Vagina (tissue), 2 donors: Measurements from ENCODE around the gene RNU6-8. TPM values are rescaled to one million over a fixed set of nuclear protein-coding genes. Genes with fewer than 3 reads are reported as not detected.
A peak's percentile ranks its signal among the peaks of the same experiment; 100 is the strongest.

Experiments
- DNase-seq, 2 donors: peaks; one replicate each; pipeline ENCODE4 v3.0.0-alpha.2; 2017; ENCODE audit errors: extremely low spot score in 2 of 2
- H3K27ac ChIP-seq: fragments of 200-600 bp; sonication (generic); one replicate; pipeline ENCODE4 v1.5.1; 2019
- H3K27me3 ChIP-seq: fragments of 200-600 bp; sonication (generic); one replicate; pipeline ENCODE4 v1.5.1; 2019
- H3K36me3 ChIP-seq, 2 donors: fragments of 200-600 bp; sonication (generic); one replicate each; pipeline ENCODE4 v1.5.1; 2017 to 2019
- H3K4me1 ChIP-seq: fragments of 200-600 bp; sonication (generic); one replicate; pipeline ENCODE4 v1.5.1; 2019
- H3K4me3 ChIP-seq, 2 donors: fragments of 200-600 bp; sonication (generic); 1 replicate in 1 of 2; 2 replicates in 1 of 2; pipeline ENCODE4 v1.5.1; 2016 to 2019
- H3K9me3 ChIP-seq: fragments of 200-600 bp; sonication (generic); one replicate; pipeline ENCODE4 v1.5.1; 2019
- POLR2A ChIP-seq, 2 donors: fragments of 450-650 bp; IDR thresholded peaks; one replicate each; pipeline ENCODE4 v1.6.1; 2017; ENCODE audit warnings: antibody characterized with exemption in 2 of 2, mild to moderate bottlenecking in 2 of 2, moderate library complexity in 2 of 2
- POLR2AphosphoS5 ChIP-seq, 2 donors: sonication (generic); formaldehyde crosslinking; IDR thresholded peaks; one replicate each; pipeline ENCODE4 v1.9.0; 2017; ENCODE audit warnings: antibody characterized with exemption in 2 of 2, mild to moderate bottlenecking in 2 of 2, low read depth in 1 of 2; ENCODE audit not compliant: insufficient read depth in 1 of 2
- intact Hi-C: fragments of 100-400 bp; cut with DNase I; formaldehyde crosslinking; loops from one replicate; pipeline ENCODE4 v1.15.1; 2023
- total RNA-seq: library from RNA; depleted of rRNA; stranded (reverse); fragments of >200 nt; gene quantifications from one replicate; pipeline ENCODE4 v1.2.3, GENCODE V29; 2016
- TF ChIP-seq, protein P1 (sequence below), 3 experiments: fragments of 450-650 bp in 2 of 3; fragments of 200-600 bp in 1 of 3; sonication (generic) in 1 of 3; IDR thresholded peaks; one replicate each; pipeline ENCODE4 v1.5.1; 2017 to 2019; ENCODE audit warnings: antibody characterized with exemption in 3 of 3, mild to moderate bottlenecking in 2 of 3, moderate library complexity in 2 of 3

The RNU6-8 gene
- total RNA-seq, 1 donor from 2014 or later: not detected

DNA sequence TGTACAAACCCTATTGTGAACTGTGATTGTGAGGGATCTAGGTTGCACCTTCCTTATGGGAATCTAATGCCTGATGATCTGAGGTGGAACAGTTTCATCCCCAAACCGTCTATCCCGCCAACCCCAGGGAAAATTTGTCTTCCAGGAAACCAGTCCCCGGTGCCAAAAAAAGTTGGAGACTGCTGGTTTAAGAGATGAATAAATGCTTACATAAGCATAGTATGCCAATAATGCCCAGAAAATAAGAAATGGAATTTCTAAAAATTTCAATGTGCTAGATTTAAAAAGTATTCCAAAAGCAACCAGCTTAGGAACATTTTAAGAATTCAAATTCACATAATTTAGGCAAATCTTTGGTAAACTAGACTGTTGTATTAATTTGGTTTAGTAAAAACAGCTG lies 5.4 kb upstream of the RNU6-8 start:
- intact Hi-C loops: loop anchor here (10.0 kb wide), 1 partner anchor 214 kb away; no protein-coding TSS in a partner anchor
- H3K27me3 ChIP-seq: no peaks in the 10 kb centered on the region
- no peaks in the 10 kb centered on the region for H3K4me1 ChIP-seq
- no peak for DNase-seq
- no peak for TF ChIP-seq POLR2AphosphoS5 (IDR thresholded peaks at IDR 0.05; ENCODE audit: insufficient read depth in 1 of 2, low read depth in 1 of 2)
- TF ChIP-seq, protein P1, sequence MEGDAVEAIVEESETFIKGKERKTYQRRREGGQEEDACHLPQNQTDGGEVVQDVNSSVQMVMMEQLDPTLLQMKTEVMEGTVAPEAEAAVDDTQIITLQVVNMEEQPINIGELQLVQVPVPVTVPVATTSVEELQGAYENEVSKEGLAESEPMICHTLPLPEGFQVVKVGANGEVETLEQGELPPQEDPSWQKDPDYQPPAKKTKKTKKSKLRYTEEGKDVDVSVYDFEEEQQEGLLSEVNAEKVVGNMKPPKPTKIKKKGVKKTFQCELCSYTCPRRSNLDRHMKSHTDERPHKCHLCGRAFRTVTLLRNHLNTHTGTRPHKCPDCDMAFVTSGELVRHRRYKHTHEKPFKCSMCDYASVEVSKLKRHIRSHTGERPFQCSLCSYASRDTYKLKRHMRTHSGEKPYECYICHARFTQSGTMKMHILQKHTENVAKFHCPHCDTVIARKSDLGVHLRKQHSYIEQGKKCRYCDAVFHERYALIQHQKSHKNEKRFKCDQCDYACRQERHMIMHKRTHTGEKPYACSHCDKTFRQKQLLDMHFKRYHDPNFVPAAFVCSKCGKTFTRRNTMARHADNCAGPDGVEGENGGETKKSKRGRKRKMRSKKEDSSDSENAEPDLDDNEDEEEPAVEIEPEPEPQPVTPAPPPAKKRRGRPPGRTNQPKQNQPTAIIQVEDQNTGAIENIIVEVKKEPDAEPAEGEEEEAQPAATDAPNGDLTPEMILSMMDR (IDR thresholded peaks at IDR 0.05): no peak
- TF ChIP-seq POLR2A (IDR thresholded peaks at IDR 0.05): no peak
- H3K4me3 ChIP-seq: no peak overlapping the region
- H3K36me3 ChIP-seq: no peaks in the 10 kb centered on the region
- no peak overlapping the region for H3K27ac ChIP-seq
- H3K9me3 ChIP-seq: no peaks in the 10 kb centered on the region

DNA sequence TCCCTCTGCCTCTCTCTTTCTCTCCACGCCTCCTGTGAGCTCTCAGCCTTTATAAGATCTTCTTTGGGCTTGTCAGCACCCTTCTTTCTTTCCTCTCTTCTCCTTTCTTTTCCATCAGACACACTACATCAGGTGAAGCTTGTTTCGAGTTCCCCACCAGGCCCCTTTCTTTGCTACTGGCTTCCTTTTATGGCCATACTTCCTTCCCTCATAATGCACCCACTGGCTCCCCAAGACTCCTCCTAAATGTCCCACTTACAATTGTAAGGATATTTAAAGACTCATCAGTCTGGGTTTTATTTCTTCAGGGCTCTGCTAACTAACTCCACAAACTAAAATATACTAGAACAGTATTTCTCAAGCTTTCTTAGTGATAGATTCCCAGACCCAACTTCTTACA lies 3.5 kb upstream of the RNU6-8 start:
- H3K27me3 ChIP-seq: no peaks in the 10 kb centered on the region
- peaks cover 10% of the 10 kb centered on the region for H3K4me1 ChIP-seq
- no peak for TF ChIP-seq POLR2AphosphoS5 (IDR thresholded peaks at IDR 0.05; ENCODE audit: insufficient read depth in 1 of 2, low read depth in 1 of 2)
- no peak for TF ChIP-seq POLR2A (IDR thresholded peaks at IDR 0.05)
- TF ChIP-seq, protein P1 (IDR thresholded peaks at IDR 0.05): no peak
- H3K36me3 ChIP-seq: no peaks in the 10 kb centered on the region
- no peak for DNase-seq
- H3K9me3 ChIP-seq: no peaks in the 10 kb centered on the region
- no peak overlapping the region for H3K4me3 ChIP-seq
- intact Hi-C loops: loop anchor here (10.0 kb wide), 1 partner anchor 212 kb away; no protein-coding TSS in a partner anchor
- no peak overlapping the region for H3K27ac ChIP-seq

DNA sequence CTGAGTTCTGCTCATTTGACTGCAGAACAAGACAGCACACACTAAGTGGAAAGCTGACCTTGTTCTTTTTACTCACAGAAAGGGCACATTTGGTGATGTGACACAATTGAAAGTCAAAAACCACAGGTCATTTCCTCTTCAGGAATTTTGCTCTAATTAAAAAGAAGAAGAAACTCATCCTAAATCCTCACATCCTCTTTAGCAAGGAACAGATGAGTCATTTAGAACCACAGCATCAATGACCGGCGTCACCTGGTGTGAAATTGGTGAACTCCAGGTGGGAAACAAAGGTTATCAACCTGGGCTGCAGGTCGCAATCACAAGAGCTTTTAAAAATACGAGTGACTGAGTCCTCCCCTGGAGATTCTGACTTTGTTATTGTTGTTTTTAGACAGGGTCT lies 2.9 kb upstream of the RNU6-8 start:
- intact Hi-C loops: loop anchor here (10.0 kb wide), 1 partner anchor 211 kb away; no protein-coding TSS in a partner anchor
- peaks cover 10% of the 10 kb centered on the region for H3K4me1 ChIP-seq

DNA sequence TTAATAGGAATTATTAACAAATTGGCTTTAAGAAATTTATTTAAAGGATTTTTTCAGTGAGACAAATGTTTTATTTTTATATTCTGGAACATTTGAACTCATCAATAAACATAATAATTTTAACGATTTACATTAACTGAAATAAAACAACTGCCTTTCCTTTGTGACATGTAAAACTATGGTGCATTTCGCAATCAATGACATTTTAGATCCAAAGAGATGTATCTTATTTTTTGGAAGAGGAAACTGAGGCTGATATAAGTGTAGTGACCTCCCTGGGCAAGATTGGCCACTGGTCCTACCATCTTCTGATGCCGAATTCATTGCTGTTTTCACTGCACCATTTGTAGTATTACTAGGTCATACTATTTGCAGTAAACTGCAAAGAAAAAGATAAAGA lies 2.5 kb upstream of the RNU6-8 start:
- DNase-seq: no peak
- no peak overlapping the region for H3K27ac ChIP-seq
- no peaks in the 10 kb centered on the region for H3K27me3 ChIP-seq
- TF ChIP-seq, protein P1 (IDR thresholded peaks at IDR 0.05): no peak
- TF ChIP-seq POLR2AphosphoS5 (IDR thresholded peaks at IDR 0.05; ENCODE audit: insufficient read depth in 1 of 2, low read depth in 1 of 2) (no peak), POLR2A (IDR thresholded peaks at IDR 0.05) (no peak)
- no peak overlapping the region for H3K4me3 ChIP-seq
- H3K4me1 ChIP-seq: peaks cover 13% of the 10 kb centered on the region
- H3K9me3 ChIP-seq: no peaks in the 10 kb centered on the region
- no peaks in the 10 kb centered on the region for H3K36me3 ChIP-seq
- intact Hi-C loops: loop anchor here (10.0 kb wide), 1 partner anchor 211 kb away; no protein-coding TSS in a partner anchor

More for the DNA sequence above, 2.9 kb upstream of the RNU6-8 start:
- Histone ChIP-seq H3K27me3 (no peaks in the 10 kb centered on the region), H3K4me3 (no peak overlapping the region), H3K36me3 (no peaks in the 10 kb centered on the region), H3K9me3 (no peaks in the 10 kb centered on the region), H3K27ac (no peak overlapping the region)
- no peak for TF ChIP-seq POLR2A (IDR thresholded peaks at IDR 0.05)
- TF ChIP-seq POLR2AphosphoS5 (IDR thresholded peaks at IDR 0.05; ENCODE audit: insufficient read depth in 1 of 2, low read depth in 1 of 2): no peak
- TF ChIP-seq, protein P1 (IDR thresholded peaks at IDR 0.05): no peak
- DNase-seq: no peak

DNA sequence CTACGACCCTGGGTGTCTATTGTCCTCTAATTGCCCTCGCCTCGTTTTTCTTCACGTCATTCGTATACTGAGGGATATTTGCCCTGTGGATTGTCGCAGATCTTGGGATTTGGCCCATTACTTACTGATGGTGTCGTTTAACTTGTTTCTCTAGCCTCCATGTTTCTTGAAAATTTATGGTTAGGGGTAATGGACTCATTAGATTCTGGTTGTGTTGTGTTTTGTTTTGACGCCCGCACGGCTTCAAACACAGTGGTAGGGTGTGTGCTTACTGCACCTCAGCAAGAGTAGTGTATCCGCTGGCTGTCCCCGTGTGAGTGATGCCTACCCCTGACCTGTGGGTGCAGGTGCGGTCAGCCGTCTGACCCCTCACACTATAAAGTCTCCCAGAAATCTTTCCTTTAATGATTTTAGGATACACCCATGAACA lies 874 bp upstream of the RNU6-8 start:
- intact Hi-C loops: loop anchor here (2.0 to 10.0 kb wide), 2 partner anchors 127 to 209 kb away; partner anchors contain the start of gene ARHGAP5
- H3K4me3 ChIP-seq: peak overlapping the region; percentile 63 to 69
- peak overlapping the region; percentile 80 for H3K27ac ChIP-seq
- TF ChIP-seq, protein P1 (IDR thresholded peaks at IDR 0.05): no peak
- no peaks in the 10 kb centered on the region for H3K27me3 ChIP-seq
- H3K36me3 ChIP-seq: no peaks in the 10 kb centered on the region
- DNase-seq: no peak
- no peaks in the 10 kb centered on the region for H3K9me3 ChIP-seq
- H3K4me1 ChIP-seq: peaks cover 15% of the 10 kb centered on the region
